SH-SY5Y (cell line): ENCODE results near the gene EFCAB6.

Experiments
- GATA2 ChIP-seq: IDR thresholded peaks from 2 replicates; pipeline ENCODE4 v1.6.1; 2011; ENCODE audit warnings: mild to moderate bottlenecking, low read depth, low read length
- GATA3 ChIP-seq: IDR thresholded peaks from 2 replicates; pipeline ENCODE4 v1.6.1; 2011; ENCODE audit warnings: low read depth, mild to moderate bottlenecking, low read length, moderate library complexity

GRCh38 chr22:43554694-43555365 lies 257.3 kb downstream of the EFCAB6 start:
- TF ChIP-seq GATA2 (no peak), GATA3 (no peak)
